DLD1 (cell line): ENCODE data around the gene MRPL23.

Experiments used
- in situ Hi-C: cut with HindIII; loops from 2 replicates; pipeline ENCODE4 v1.10.0; 2017; ENCODE audit warnings: low sequenced_read_pairs

Gene MRPL23

DNA sequence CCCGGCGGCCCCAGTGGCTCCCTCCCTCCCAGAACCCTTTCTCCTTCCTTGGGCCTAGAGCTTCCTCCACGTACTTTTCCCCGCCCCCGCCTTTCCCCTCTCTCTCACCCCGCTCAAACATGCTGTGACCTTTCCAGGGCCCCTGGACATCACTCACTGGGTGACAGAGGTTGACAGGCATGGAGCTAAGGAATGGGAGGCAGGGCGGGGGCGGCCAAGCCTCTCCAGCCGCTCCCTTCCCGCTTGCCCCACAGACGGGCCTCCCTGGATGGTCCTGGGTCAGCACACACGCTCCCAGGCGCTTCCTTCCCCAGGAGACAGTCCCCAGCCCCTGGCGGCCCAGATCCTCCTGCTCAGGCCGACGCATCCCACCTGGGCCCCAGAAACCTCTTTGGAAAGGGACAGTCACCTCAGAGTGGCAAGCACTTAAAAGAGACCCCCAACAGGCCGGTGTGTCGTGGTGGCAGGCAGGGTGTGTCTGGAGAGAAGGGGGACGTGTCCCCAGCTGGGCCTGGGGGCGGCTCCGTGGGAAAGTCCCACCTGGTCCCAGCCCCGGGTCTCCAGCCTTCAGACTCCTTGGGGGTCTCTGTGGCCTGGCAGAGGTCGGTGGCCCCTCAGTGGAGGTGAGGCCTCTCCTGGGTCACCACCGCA lies 41.7 kb downstream of the MRPL23 start:
- in situ Hi-C loops: no loop called here

DNA sequence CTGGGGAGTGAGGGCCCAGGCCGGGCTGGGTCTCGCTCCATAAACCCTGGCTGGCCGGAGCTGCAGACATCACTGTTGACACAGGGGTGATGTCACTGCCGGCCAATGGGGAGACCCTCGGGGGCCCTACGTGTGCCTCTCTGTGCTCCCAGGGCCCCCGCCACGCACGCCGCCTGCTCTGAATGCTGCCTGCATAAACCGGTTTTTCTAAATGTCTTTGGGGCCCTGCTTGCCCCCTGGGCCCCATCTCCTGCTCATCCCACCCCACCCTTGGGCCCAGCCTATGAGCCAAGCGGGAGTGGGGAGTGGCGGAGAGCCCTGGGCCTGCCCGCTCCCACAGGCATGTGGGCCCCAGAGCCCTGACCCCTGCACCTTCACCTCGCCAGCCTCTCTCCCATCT lies 42.8 kb downstream of the MRPL23 start:
- in situ Hi-C loops: no loop called here

DNA sequence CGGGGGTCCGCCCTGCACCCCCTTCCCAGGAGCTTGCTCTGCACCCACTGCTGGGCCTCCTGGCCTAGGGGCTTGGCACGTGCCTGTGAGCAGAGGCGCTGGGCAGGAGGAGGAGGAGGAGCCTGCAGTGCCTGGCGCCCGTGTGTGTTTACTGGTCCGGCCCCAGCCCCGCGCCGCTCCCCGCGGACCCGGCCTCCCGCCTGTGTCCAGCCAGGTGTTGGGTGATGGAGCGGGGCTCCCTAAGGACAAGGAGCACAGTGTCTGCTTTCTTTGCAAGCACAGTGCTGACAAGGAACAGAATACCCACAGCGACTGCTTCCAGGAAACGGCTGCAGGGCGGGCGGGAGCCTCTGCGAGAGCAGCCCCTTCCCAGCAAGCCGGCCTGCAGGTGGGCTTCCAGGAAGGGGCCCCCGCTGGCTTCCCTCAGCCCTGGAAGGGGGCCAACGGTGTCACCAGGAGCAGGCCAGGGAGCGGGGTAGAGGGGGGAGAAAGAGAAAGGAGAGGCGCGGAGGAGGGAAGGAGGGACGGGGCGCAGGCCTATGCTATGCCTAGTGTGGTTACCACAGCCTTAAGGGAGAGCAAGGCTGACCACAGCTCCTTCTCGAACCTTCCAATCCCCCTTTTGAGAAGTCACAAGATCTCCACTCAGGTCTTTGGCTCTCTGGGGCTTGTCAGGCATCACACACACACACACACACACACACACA lies 43.9 kb downstream of the MRPL23 start:
- in situ Hi-C loops: no loop called here

DNA sequence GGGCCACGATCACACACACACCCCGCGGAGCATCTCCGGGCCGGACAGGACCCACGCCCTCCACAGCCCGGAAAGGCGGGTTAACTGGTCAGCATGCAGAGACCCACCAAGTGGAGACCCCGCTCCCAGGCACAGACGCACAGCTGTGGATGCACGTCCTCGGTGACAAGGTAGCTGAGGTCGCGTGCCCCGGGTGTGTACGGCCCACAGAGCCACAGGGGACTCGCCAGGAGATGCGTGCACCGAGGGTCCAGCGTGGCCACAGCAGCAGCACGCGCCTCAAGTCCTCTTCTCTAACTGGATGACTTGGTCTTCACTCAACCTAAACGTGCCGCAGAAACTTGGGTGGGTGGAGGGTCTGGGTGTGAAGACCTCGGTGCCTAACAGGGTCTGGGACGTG lies 45.0 kb downstream of the MRPL23 start:
- in situ Hi-C loops: no loop called here

DNA sequence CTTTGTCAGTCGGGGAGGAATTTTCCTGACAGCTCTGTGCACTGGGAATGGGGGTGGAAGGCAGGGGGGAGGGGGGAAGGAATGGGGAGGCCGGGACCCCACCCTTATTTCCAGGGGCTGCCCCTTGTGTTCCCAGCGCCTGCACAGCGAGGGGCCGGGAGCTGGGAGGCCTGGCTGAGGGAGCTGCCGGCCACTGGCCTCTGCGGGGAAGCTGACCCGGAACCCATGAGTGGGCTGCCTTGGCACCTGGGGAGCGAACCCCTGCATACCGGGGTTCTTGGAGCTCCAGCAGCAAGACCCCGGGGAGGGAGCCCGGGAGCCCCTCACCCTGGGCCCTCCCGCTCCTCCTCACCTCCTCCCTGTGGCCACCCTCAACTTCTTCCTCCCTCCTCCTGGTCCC lies 47.0 kb downstream of the MRPL23 start:
- in situ Hi-C loops: no loop called here

DNA sequence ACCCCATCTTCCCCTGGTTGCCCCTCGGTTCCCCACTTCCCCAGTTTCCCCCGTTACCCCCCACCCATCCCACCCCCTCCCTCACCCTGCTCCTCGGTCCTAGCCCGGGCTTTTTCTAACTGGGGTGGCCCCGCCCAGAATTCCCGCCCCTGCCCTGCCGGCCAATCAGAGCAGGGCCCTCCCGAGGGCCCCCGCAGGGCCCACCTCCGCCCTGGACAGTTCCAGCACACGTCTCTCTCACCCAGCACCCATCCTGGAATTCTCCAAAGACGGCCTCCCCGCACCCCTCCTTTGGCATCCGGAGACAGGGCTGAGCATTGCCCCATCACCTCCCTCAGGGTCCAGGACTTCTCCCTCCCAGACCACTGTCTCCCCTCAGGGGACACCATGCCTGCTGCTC lies 50.6 kb downstream of the MRPL23 start, which contains the start of gene H19:
H19 (minus strand) TSS at position 88 of the 400 bp plus-strand sequence.
- in situ Hi-C loops: no loop called here

DNA sequence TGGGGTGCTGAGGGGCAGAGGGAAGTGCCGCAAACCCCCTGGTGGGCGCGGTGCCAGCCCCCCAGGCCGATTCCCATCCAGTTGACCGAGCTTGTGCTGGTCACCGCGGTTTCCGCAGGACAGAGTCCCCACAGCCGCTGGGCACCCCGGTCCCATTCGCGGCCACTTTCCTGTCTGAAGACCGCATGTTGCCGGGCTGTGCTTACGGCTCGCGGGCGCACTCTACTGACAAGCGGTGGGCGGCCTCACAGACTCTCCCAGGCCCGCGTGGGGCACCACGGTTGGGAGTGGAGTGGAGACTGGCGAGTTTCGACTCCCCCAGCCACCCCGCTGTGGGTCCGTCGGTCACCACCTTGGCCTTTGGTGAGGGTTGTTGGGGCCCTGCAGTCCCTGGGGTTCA lies 51.2 kb downstream of the MRPL23 start:
- in situ Hi-C loops: no loop called here

DNA sequence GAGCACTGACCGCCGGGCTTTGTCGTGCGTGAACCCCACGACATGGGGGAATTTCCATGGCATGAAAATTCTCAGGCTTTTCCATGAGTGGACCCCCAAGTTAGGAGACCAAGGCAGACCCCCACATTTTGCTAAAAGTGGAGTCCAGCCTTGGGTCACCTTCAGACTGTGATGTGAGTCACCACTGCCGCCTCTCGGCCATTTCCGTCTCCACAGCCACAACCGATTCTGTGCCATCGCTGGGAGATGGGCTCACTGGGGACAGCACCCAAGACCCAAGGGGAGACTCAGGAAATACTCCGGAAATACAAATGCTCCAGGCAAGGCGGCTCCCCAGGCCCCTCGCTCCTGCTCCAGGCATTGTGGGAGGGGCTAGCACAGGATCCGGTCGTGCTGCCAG lies 51.7 kb downstream of the MRPL23 start:
- in situ Hi-C loops: no loop called here

DNA sequence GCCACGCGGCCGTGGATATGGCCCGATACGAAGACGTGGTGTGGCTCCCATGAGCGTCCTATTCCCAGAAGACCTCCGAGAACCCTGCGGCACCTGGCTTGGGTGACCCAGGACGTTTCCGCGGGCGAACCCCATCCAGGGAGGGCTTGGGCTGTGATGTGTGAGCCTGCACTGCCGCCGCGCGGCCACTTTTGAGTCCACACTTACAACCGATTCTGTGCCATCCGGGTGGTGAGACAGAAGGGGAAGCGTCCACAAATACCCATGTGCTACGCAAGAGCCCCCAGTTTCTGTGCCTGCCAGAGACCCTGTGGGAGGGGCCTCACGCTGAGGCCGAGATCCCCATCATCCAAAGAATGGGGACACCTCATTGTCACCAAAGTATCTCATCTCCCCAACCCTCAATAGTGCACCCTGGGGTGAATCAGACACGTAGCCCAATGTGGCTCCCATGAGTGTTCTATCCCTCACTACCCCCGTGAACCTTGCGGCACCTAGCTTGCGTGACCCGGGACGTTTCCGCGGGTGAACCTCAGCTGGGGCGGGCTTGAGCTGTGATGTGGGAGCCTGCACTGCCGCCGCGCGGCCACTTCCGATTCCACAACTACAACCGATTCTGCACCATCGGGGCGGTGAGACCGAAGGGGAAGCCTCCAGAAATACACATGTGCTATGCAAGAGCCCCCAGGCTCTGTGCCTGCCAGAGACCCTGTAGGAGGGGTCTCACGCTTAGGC lies 55.1 kb downstream of the MRPL23 start:
- in situ Hi-C loops: no loop called here

DNA sequence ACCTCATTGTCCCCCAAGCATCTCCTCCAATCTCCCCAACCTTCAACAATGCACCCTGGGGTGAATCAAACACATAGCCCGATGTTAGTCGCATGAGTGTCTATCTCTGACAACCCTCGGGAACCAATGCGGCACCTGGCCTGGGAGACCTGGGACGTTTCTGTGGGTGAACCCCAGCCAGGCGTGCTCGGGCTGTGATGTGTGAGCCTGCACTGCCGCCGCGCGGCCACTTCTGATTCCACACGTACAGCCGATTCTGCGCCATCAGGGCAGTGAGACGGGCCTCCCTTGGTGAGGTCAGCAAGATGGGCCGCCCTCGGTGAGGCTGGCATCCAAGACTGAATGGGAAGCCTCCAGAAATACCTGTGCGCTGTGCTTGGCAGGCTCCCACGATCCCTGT lies 55.7 kb downstream of the MRPL23 start:
- in situ Hi-C loops: no loop called here

DNA sequence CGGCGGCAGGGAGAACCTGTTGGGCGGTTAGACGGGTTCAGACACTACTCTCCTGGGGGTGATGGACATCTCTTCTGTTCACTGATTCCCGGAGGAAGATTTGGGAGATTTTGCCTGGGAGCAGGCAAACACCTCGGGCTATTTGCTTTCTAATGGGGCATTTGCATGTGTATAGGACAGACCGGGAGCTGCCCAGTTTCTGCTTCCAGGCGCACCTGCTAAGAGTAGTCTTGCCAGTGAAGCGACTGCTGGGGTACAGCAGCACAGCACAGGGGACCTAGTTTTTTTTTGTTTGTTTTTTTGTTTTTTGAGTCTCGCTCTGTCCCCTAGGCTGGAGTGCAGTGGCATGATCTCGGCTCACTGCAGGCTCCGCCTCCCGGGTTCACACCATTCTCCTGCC lies 57.3 kb downstream of the MRPL23 start:
- in situ Hi-C loops: no loop called here
